ENCODE data around the gene ERC1. TPM values are rescaled to one million over a fixed set of nuclear protein-coding genes. Genes with fewer than 3 reads are reported as not detected.

ERC1 gene
- polyA plus RNA-seq, 4 donors = 36.8 to 40.8 (median 37.5) TPM

DNA sequence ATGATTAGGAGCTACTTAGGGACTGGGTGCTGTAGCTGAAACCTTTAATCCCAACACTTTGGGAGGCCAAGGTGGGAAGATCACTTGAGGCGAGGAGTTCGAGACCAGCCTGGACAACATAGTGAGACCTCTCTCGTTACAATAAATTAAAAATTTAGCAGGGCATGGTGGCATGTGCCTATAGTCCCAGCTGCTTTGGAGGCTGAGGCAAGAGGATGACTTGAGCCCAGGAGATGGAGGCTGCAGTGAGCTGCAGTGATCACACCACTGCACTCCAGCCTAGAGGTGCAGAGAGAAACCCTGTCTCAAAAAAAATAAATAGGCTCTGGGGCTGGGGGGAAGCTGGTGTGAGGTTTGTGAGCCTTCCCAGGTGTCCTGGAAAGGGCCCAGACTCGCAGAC, 506.1 kb downstream of the ERC1 start:
- no peak for DNase-seq (ENCODE audit: low read depth in 4 of 4, low spot score in 3 of 4)

DNA sequence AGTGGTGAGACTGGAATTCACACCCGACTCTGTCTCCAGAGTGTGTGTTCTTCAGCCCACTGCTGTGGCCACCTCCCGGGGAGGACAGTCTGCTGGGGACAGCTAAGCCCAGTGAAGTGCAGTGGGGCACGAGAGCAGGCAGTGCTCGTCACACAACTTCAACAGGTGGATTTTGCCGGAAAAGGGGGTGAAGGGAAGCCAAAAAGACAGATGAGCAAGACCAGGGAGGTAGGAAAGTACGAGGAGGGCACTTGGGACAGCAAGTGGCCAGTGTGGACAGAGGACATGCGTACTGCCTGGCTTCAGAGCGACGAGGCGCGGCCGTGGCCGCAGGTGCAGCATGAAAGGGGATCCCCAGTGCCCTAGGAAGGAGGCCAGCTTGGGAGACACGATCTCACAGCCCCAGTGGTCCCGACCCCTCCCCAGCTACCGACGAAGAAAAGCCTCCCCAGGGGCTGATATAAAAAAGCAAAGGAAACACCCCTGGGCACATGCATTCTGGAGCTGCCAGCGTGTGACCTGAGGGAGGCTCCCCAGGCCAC, 507.2 kb downstream of the ERC1 start:
- DNase-seq (ENCODE audit: low read depth in 4 of 4, low spot score in 3 of 4) = no peak

DNA sequence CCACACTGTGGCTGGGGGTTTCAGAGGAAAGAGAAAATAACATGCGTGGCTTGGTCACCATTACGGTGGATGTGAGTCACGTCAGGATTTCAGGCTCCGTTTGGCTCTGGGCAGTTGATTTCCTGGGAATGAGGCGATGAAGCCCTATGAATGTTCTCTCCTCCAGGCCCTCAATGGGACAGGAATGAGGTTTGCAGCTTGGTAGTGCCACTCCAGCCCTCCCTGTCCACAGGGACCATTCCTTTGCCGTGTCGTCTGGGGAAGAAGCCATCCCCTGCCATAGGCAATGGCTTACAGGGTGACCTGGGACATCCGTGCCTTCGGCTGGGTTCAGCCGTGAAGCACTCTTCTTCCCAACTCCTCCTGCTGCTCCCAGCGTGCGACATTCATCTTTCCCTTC, 508.3 kb downstream of the ERC1 start:
- DNase-seq (ENCODE audit: low read depth in 4 of 4, low spot score in 3 of 4) = no peak

DNA sequence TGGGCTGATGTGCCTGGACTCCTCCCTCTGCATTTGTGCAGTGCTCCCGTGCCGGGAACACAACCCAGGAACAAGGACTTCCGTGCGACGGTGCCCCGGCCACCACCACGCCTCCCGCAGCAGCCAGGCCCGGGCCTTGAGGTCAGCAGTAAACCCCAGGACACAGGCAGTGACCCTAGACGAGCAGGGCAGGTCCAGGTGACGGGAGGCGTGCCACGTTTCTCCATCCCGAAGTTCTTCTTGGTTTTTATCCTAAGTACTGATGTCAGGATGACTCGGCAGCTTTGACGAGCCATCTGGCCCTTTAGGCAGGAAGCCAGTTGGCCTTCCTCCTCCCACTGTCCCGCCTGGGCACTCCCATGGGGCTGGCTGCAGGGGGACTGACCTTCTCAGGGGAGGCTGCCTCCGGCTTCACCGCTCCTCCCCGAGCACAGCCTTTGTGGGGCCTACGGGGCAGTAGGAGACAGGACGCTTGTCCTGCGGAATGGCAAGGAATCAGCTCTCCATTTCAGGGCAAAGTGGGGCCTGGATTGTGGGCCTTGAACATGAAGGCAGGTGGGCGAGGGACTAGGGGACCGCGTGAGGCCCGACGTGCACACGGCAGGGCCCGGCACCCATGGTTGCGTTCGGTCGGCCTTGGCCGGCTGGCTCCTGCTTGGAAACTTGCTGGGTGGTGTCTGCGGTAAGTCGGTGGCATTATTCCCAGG, 509.2 kb downstream of the ERC1 start:
- DNase-seq (ENCODE audit: low read depth in 4 of 4, low spot score in 3 of 4) = no peak

DNA sequence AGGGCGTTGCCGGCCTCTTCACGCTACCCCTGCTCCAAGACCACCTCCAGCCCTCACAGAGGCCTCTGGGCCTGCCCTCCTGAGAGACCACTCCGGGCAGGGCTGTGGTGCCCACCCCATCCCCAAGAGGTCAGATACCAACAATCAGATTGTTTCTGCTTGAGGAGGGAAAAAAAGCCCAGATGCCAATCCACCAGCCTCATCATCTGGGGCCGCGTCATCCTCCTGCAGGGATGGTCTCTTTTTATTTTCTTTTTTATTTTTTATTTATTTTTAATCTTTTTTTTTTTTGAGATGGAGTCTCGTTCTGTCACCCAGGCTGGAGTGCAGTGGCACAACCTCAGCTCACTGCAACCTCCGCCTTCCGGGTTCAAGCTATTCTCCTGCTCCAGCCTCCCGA, 510.0 kb downstream of the ERC1 start:
- no peak for DNase-seq (ENCODE audit: low read depth in 4 of 4, low spot score in 3 of 4)

DNA sequence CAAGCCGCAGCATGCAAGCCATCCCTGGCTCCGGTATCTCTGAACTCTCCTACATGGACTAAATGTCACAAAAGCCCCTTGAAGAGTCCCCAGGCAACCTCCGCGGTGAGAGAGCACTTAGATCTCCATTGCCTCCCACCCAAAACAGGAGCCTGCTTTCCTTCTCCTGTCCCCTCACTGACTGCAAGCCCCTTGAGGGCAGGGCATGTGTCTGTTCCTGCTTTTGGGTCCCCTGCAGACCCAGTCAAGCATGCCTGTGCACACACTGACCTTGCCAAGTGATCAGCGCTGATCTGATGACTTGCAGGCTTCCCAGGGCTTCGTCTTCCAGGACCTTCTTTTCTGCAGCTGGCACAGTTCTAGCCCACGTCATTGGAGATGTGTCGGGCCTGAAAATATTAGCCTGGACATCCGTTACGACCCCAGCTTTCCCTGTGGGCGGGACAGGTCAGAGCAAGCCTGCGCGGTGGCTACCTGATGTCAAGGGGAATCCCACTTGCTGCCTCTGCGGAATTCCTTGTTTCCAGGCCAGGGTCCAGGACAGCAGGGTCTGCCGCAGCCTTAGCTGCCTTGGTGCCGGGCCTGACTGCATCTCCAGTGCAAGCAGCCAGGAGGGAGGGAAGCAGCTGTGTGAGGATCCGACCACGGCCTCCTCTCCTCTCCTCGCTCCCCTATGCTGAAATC, 510.8 kb downstream of the ERC1 start:
- DNase-seq (ENCODE audit: low read depth in 4 of 4, low spot score in 3 of 4) = no peak

DNA sequence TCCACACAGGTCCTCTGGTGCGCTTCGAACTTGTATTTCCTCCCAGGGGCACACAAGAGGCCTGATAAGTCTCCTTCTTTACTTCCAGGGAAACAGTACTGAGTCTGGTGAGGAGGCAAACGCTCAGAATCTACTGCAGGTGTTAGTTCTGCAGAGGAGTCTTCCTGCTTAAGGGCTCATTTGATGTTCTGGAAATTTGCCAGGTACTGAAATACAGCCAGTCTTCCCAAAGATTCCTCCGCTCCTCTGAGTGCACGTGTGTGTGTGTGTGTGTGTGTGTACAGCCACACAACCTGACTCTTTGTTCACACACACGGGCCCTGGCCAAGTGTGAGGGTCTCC, 511.3 kb downstream of the ERC1 start:
- no peak for DNase-seq (ENCODE audit: low read depth in 4 of 4, low spot score in 3 of 4)

DNA sequence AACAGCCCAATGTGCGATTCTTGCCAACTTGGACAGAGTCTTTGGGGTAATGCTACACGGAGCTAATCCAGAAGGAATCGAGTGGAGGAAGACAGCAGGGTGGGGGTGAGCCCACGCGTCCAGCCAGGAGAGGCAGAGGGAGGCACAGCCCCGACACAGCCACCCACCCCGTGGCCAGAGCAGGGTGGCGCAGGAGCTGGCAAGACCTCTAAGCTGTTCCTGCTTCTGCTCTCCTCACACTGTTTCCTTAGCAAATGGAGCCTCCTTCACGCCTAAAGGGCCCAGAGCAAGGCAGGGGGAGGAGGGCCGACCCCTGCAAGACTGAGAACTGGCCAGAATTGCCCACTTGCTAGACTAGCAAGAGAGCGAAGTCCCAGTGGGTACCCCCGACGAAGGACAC, 511.8 kb downstream of the ERC1 start:
- DNase-seq (ENCODE audit: low read depth in 4 of 4, low spot score in 3 of 4) = no peak

DNA sequence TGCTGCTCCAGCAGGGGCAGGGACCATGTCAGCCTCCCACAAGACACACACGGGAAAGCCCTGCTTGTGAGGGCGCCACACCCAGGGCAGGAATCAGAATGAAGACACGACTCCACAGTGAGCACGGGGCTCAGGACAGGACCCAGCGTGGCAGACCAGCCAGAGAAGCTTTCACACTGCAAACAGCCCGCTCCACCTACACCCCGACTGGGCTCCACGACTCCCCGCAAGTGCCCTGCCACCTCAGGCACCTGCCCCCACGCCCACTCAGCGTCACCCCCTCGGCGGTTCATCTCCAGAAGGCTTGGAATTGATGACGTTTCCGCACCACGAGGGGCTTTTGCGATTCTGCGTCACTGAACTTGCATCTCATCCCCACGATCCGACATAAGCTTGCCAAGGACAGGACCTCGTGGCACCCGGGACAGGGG, 512.3 kb downstream of the ERC1 start:
- DNase-seq (ENCODE audit: low read depth in 4 of 4, low spot score in 3 of 4) = no peak

DNA sequence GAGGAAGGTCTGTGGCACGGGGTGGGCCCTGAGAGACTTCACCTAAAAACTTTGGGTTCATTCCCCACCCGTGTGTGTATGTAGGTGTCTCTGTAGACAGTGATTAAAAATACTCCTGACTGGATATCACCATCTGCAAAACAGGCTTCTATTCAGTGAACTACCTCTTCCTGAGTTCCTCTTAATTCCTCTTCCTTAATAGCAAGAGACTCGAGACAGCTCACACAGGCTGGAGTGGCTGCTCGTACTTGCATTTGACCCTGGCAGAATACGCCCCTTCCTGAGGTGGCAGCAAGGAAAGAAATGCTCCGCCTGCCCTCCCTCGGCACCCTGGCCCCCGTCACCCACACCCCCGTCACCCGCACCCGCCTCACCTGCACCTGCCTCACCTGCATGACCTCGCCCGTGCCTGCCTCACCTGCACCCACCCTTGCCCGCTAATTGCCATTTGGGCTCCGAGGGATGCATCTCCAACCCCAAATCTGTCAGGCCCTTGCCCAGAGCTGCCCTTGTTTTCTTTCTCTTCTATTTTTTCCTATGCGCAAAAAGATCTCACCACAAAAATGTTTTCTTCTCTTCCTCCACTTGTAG, 513.4 kb downstream of the ERC1 start:
- no peak for DNase-seq (ENCODE audit: low read depth in 4 of 4, low spot score in 3 of 4)

DNA sequence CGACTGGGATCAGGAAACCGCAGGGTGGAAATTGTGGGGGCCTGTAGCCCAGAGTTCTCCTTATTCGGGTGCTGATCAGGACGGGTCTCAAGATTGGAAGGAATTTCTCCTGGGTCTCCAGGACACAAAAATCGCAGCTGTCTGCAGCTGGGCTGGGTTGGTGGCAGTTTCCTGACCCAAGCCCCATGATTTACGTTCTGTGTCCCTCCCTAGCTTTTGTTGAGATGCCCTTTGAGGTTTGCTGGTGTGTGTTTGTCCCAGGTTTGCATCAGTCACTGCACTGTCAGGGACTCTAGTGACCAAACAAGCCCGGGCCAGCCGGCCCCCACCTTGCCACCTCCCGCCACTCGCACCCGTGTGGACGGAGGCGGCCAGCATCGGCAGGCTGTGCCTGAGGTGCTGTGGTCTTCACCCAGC, 513.9 kb downstream of the ERC1 start:
- DNase-seq (ENCODE audit: low read depth in 4 of 4, low spot score in 3 of 4) = no peak

DNA sequence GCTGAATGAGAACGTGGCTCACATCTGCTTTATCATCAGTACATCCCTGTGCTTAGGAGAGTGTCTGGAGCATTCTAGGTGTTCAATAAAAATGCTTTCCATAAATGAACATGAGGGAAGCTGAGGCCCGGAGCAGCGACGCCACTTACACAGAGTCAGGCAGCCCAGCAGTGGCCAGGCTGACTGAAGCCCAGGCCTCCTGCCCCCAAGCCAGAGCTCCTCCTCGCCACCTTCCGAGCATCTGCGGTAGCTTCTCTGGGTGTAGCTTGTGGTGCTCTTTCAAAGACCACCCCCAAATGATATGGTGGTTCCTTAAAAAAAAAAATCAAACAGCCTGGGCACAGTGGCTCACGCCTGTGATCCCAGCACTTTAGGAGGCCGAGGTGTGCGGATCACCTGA, 514.6 kb downstream of the ERC1 start:
- no peak for DNase-seq (ENCODE audit: low read depth in 4 of 4, low spot score in 3 of 4)

DNA sequence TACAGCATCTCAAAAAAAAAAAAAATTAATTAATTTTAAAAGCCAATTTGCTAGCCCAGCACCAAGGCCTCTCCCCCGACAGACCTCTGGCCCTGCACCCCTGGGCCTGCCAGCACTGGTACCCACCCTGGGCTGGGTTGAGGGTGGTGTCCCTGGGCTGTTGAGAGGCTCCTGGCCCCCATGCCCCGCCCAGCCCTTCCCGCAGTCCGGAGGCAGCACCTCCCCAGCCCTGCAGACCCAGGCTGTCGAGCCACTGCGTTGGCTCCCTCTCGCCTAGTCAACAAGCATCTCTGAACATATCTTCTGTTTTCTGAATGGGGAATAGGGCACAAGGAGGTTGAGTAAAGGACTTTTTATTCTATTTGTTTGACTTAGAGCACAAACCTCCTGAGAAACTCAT, 516.3 kb downstream of the ERC1 start:
- no peak for DNase-seq (ENCODE audit: low read depth in 4 of 4, low spot score in 3 of 4)

DNA sequence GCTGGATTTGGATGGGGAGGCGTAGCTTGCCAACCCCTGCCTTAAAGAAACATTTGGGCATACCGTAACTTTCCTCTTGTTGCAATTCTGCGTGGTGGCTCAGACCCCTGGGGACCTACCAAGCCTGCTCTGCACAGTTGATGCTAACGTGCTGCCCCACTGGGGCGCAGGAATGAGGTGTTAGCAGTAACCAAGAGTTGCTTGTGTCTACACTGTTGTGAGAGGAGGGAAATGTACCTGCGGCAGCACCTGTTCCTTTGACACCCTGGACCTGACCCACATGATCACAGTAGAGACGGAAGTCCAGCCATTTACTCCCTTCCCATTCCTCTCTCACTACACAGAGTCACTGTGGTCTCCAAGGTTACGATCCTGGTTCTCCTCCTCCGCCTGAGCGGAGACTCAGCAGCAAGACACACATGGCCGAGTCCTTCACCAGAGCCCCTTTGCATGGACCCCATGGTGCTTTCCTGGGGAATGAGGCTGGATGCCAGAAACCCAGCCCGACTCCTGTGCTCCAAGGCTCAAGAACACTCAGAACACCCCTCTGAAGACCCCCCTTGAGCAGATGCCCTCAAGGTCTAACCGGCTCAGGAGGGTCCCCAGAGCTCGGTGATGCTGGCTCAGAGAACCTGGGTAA, 518.5 kb downstream of the ERC1 start:
- DNase-seq (ENCODE audit: low read depth in 4 of 4, low spot score in 3 of 4) = no peak

DNA sequence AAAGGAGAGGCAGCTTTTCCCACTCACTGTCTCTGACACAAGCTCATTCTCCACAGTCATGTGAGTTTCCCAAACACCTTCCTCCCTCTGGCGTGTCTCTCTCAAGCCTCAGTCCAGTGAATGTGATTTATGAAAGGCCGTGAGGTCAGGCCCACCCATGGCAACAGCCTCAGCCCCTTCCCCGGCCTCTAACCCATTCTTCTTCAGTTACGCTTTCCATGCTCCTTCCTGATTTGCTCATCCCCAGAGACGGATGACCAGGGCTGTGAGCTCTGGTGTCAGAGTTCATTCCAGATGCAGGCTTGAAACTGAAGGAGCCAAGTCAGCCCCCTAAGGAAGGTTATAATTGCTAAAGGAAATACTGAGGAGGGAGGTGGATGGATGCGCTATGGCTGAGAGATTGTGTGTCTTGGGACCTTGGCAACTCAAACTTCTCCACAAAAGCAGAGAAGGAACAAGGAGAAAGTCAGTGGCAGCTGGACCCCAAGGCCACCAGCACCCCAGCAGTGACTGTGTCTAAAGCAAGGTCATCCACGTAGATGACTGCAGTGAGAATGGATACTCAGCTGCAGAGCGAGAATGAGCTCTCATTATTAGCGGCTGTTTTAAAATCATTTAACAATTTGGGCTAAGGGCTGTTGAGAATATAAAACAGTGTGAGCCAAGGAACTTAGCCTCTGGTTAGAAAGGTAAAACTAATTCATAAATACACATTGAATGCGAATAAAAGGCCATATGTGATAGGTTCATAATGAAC, 519.2 kb downstream of the ERC1 start:
- DNase-seq (ENCODE audit: low read depth in 4 of 4, low spot score in 3 of 4) = no peak

DNA sequence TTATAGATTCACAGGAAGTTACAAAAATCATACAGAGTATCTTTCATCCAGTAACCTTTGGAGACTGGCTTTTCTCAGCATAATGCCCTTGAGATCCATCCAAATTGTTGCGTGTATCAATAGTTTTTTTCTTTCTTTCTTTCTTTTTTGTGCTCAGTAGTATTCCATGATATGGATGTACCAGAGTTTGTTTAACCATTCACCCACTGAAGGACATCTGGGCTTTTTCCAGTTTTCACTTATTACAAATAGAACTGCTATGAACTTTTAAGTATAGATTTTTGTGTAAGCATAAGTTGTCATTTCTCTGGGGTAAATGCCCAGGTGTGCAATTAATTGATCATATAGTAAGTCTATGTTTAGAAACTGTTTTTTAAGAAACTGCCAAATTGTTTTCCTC, 524.0 kb downstream of the ERC1 start:
- no peak for DNase-seq (ENCODE audit: low read depth in 4 of 4, low spot score in 3 of 4)

DNA sequence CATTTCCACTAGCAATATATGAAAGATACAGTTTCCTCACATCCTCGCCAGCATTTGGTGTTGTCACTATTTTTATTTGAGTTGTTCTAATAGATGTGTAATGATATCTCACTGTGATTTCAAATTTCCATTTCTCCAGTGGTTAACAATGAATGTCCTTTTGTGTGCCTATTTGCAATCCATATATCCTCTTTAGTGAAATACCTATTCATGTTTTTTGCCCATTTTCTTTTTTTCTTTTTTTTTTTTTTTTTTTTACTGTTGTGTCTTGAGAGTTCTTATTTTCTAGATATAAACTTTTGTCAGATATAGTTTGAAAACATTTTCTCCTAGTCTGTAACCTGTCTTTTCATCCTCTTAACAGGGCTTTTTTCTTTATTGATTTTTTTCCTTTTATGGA, 524.4 kb downstream of the ERC1 start:
- no peak for DNase-seq (ENCODE audit: low read depth in 4 of 4, low spot score in 3 of 4)

DNA sequence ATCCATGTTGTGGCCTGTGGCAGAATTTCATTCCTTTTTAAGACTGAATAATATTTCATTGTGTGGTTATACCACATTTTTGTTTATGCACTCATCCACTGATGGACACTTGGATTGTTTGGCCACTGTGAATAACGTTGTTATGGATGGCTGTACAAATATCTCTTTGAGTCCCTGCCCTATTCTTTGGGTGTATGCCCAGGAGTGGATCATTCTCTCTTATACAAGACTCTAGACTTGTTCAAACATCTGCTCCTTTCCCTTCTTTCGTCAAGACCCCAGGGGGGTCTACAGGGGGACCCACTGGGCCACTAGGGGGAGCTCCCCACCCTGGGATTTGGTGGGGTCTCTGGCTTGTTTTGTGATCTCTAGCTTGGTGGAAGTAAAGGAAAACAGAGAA, 526.0 kb downstream of the ERC1 start:
- DNase-seq (ENCODE audit: low read depth in 4 of 4, low spot score in 3 of 4) = no peak

DNA sequence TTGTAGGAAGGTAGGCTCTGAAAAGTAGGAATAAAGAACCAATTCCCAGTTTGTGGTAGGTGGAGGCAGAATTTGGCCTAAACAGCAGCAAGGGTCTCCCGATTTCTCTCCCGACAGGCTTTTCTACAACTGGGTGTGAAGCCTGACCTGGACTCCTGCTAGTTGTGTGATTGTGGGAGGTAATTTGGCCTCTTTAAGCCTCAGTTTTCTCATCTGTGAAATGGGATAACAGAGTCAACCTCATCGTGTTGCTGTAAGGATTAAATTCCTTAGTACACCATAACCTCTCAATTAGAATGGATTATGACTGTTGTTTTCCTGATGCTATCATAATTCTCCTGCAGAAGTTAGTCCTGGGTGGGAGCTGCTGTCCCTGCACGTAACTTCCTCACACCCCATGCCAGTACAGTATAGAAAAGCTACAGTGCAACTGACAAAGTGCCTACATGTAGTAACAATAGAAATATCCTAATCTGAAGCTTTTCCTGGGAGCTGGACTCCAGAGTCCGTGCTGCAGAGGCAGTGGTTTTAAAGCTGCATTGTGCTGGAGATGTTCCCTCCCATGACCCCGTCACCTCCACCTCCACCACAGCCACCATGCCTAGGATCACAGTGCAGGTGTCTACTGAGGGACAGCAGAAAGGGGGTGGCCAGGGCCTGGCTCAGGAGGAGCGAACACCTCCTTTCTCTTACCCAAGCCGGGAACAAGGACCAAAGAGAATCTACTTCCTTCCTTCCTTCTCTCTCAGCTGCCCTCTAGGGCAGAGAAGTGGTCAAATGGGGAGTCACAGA, 526.9 kb downstream of the ERC1 start:
- no peak for DNase-seq (ENCODE audit: low read depth in 4 of 4, low spot score in 3 of 4)

Measured in right renal pelvis (tissue), 4 donors.